GM12878 (cell line): Measurements from ENCODE around the gene MKRN1. TPM values are rescaled to one million over a fixed set of nuclear protein-coding genes. Genes with fewer than 3 reads are reported as not detected.
A peak's percentile ranks its signal among the peaks of the same experiment; 100 is the strongest.

Experiments used
- ATAC-seq: fragments of 200-7000 bp; cut with Tn5 transposase; 3 replicates; pipeline ENCODE4 v1.9.1; 2020; ENCODE audit warnings: mild to moderate bottlenecking, moderate library complexity
- Bru-seq: library from RNA; stranded (reverse); fragments of 400-500 nt; gene quantifications from one replicate; lab custom pipeline; 2021; lab: Mats Ljungman, UMichigan
- BruChase-seq, 2 experiments: library from RNA; stranded (reverse); fragments of 400-500 nt; gene quantifications; one replicate each; lab custom pipeline; 2021; lab: Mats Ljungman, UMichigan
- BruUV-seq: library from RNA; stranded (reverse); fragments of 400-500 nt; replicated peaks from 2 replicates; lab custom pipeline; 2021; lab: Mats Ljungman, UMichigan
- CTCF ChIA-PET: fragments of 300-600 bp; sonication (Branson Sonifier 250); formaldehyde crosslinking; extraction: SDS; loops from one replicate; lab custom pipeline; 2021; ENCODE audit warnings: inconsistent platforms; lab: Yijun Ruan, JAX
- POLR2A ChIA-PET: fragments of 350-600 bp; formaldehyde crosslinking; extraction: SDS; loops from one replicate; lab custom pipeline; 2021; ENCODE audit warnings: inconsistent platforms; lab: Charles Lee
- RAD21 ChIA-PET: fragments of 300-600 bp; sonication (Branson Sonifier 250); formaldehyde crosslinking; loops from one replicate; lab custom pipeline; 2023; ENCODE audit warnings: antibody characterized with exemption; ENCODE audit not compliant: unreplicated experiment; lab: Charles Lee
- SMC1A ChIA-PET: fragments of 300-600 bp; sonication (Branson Sonifier 250); formaldehyde crosslinking; loops from one replicate; lab custom pipeline; 2023; ENCODE audit not compliant: unreplicated experiment, uncharacterized antibody; lab: Charles Lee
- DNase-seq: peaks from one replicate; pipeline ENCODE4 v3.0.0-alpha.2; 2011; ENCODE audit warnings: low read depth, low spot score
- FAIRE-seq: peaks from 3 replicates; lab custom pipeline; 2011; peaks lifted over from hg19 to GRCh38; lab: Jason Lieb, UNC
- H2AFZ ChIP-seq: 2 replicates; pipeline ENCODE4 v1.6.0; 2011; ENCODE audit warnings: low read depth, low read length, control low read depth; ENCODE audit not compliant: control insufficient read depth
- H3K27ac ChIP-seq: 2 replicates; pipeline ENCODE4 v1.5.1; 2011; ENCODE audit warnings: control low read depth; ENCODE audit not compliant: control insufficient read depth, insufficient read depth
- H3K27me3 ChIP-seq, 2 experiments: replicated peaks in 1 of 2; 2 replicates each; pipeline versions ENCODE4 v1.6.0 to v1.6.1; 2011; ENCODE audit warnings: low read length in 1 of 2; ENCODE audit not compliant: control insufficient read depth in 2 of 2, insufficient read depth in 2 of 2
- H3K36me3 ChIP-seq, 2 experiments: 2 replicates each; pipeline ENCODE4 v1.5.1; 2011; ENCODE audit warnings: low read length in 1 of 2; ENCODE audit not compliant: control insufficient read depth in 2 of 2, insufficient read depth in 2 of 2
- H3K4me1 ChIP-seq: 2 replicates; pipeline ENCODE4 v1.6.1; 2011; ENCODE audit warnings: mild to moderate bottlenecking, low read length, moderate library complexity, mixed read lengths; ENCODE audit not compliant: control insufficient read depth, insufficient read depth
- H3K4me2 ChIP-seq: 2 replicates; pipeline ENCODE4 v1.6.0; 2011; ENCODE audit warnings: control low read depth; ENCODE audit not compliant: control insufficient read depth, insufficient read depth
- H3K4me3 ChIP-seq: fragments of 200-600 bp; sonication (generic); 2 replicates; pipeline ENCODE4 v1.5.1; 2016
- H3K79me2 ChIP-seq: 2 replicates; pipeline ENCODE4 v1.6.0; 2011; ENCODE audit warnings: low read length; ENCODE audit not compliant: control insufficient read depth, insufficient read depth
- H3K9ac ChIP-seq: 2 replicates; pipeline ENCODE4 v1.8.0; 2011; ENCODE audit warnings: low read length, control low read depth, mixed read lengths; ENCODE audit not compliant: control insufficient read depth, insufficient read depth
- H3K9me3 ChIP-seq: replicated peaks from 3 replicates; pipeline ENCODE4 v1.5.1; 2011; ENCODE audit warnings: mild to moderate bottlenecking, low read length; ENCODE audit not compliant: control insufficient read depth, insufficient read depth
- H4K20me1 ChIP-seq: 2 replicates; pipeline ENCODE4 v1.6.0; 2011; ENCODE audit not compliant: control insufficient read depth, insufficient read depth
- ATF3 ChIP-seq: IDR thresholded peaks from 2 replicates; pipeline ENCODE4 v1.6.1; 2011; ENCODE audit warnings: low read depth, mild to moderate bottlenecking, low read length, moderate library complexity, borderline replicate concordance; ENCODE audit errors: extremely low read depth
- BCL11A ChIP-seq: IDR thresholded peaks from 2 replicates; pipeline ENCODE4 v1.6.1; 2011; ENCODE audit warnings: low read depth, low read length
- CREM ChIP-seq: IDR thresholded peaks from 2 replicates; pipeline ENCODE4 v1.6.1; 2014; ENCODE audit warnings: antibody characterized with exemption, low read depth
- IRF4 ChIP-seq: IDR thresholded peaks from 2 replicates; pipeline ENCODE4 v1.6.1; 2011; ENCODE audit warnings: low read depth, low read length
- MLLT1 ChIP-seq: fragments of 450-650 bp; IDR thresholded peaks from 2 replicates; pipeline ENCODE4 v1.6.1; 2016; ENCODE audit warnings: mild to moderate bottlenecking
- NFYB ChIP-seq: IDR thresholded peaks from 2 replicates; pipeline ENCODE4 v1.6.1; 2011; ENCODE audit warnings: low read depth, mild to moderate bottlenecking, low read length, improper control_type of control experiment, moderate library complexity; ENCODE audit not compliant: insufficient read depth
- POLR2A ChIP-seq: IDR thresholded peaks from 2 replicates; pipeline ENCODE4 v1.6.1; 2011; ENCODE audit warnings: low read depth, mild to moderate bottlenecking, low read length
- SUPT20H ChIP-seq: IDR thresholded peaks from 2 replicates; pipeline ENCODE4 v1.6.1; 2011; ENCODE audit warnings: low read depth, mild to moderate bottlenecking, low read length, moderate library complexity, borderline replicate concordance; ENCODE audit not compliant: control insufficient read depth
- TBL1XR1 ChIP-seq: IDR thresholded peaks from 2 replicates; pipeline ENCODE4 v1.6.1; 2012; ENCODE audit warnings: low read depth, low read length, improper control_type of control experiment
- WRNIP1 ChIP-seq: IDR thresholded peaks from 2 replicates; pipeline ENCODE4 v1.6.1; 2011; ENCODE audit warnings: low read depth, low read length, improper control_type of control experiment, borderline replicate concordance
- YBX1 ChIP-seq: fragments of 450-650 bp; IDR thresholded peaks from 2 replicates; pipeline ENCODE4 v1.6.1; 2016; ENCODE audit warnings: antibody characterized with exemption
- ZZZ3 ChIP-seq: IDR thresholded peaks from 2 replicates; pipeline ENCODE4 v1.6.1; 2011; ENCODE audit warnings: low read depth; ENCODE audit not compliant: control insufficient read depth, insufficient read length
- WGBS: methylation state at CpG from one replicate; pipeline ENCODE4 v1.1.6; 2016; ENCODE audit warnings: low lambda C conversion rate; ENCODE audit not compliant: insufficient replicate concordance, insufficient coverage; ENCODE audit errors: missing lambda C conversion rate; 5-methylcytosine and 5-hydroxymethylcytosine counted together
- in situ Hi-C: fragments of 300-500 bp; cut with MboI; formaldehyde crosslinking; loops from 9 replicates; pipeline ENCODE4 v1.14.3; 2018; ENCODE audit warnings: mixed read lengths
- intact Hi-C: fragments of 100-400 bp; cut with micrococcal nuclease; formaldehyde crosslinking; loops from one replicate; pipeline ENCODE4 v1.14.2; 2022; ENCODE audit not compliant: unreplicated experiment
- long read RNA-seq, 2 experiments: library from polyadenylated mRNA; unstranded; transcript quantifications; one replicate each; pipeline ENCODE4 v2.0.0, GENCODE V29; 2019 to 2020
- polyA minus RNA-seq, 3 experiments: library from RNA; depleted of rRNA, polyadenylated mRNA; stranded (reverse); fragments of >200 nt; gene quantifications; 2 replicates each; pipeline ENCODE4 v1.2.3, GENCODE V29; 2011
- polyA plus RNA-seq, 11 experiments: library from polyadenylated mRNA; depleted of rRNA in 4 of 11; unstranded in 6 of 11; stranded (reverse) in 5 of 11; fragments of >200 nt; fragmentation: Nextera tagmentation in 4 of 11; fragmentation: Illumina TruSeq in 1 of 11; extraction: Ambion mirVana in 4 of 11; extraction: Trizol in 1 of 11; gene quantifications; 1 replicate in 1 of 11; 2 replicates in 10 of 11; pipeline versions ENCODE4 v1.2.1 to v1.2.3, GENCODE V29; 2011 to 2016; ENCODE audit warnings: inconsistent platforms in 2 of 11, missing spikeins in 2 of 11, low read depth in 1 of 11
- total RNA-seq, 4 experiments: library from RNA; depleted of rRNA in 3 of 4; stranded (reverse); fragments of >200 nt in 3 of 4; fragmentation: Illumina TruSeq in 1 of 4; extraction: Trizol in 1 of 4; gene quantifications; 2 replicates each; pipeline versions ENCODE4 v1.2.1 to v1.2.3, GENCODE V29; 2013 to 2021

MKRN1 gene
- total RNA-seq (2013; cell fraction: nucleolus; rRNA removed) = 61.8 and 65.8 TPM in 2 replicates
- total RNA-seq (2014; rRNA removed) (37.9 and 45.7 TPM in 2 replicates), total RNA-seq (2014; rRNA removed; fragmentation: Illumina TruSeq; extraction: Trizol) (55.1 and 55.3 TPM in 2 replicates), total RNA-seq (2021) (54.7 and 56.1 TPM in 2 replicates), polyA plus RNA-seq (2011; rRNA removed) (61.3 and 73.4 TPM in 2 replicates), polyA plus RNA-seq (2014; fragmentation: Illumina TruSeq; extraction: Trizol) (59.5 and 85.1 TPM in 2 replicates), polyA plus RNA-seq (2014; fragmentation: Nextera tagmentation; extraction: Ambion mirVana) (10 to 100 TPM; 19.1 to 23.8 TPM), polyA plus RNA-seq (2014; rRNA removed) (34.3 and 38.8 TPM in 2 replicates), polyA plus RNA-seq (2016; fragmentation: Nextera tagmentation; extraction: Ambion mirVana) (10 to 100 TPM; 50.0 to 51.2 TPM), polyA minus RNA-seq (2011; rRNA and poly(A)+ RNA removed) (72.7 and 76.1 TPM in 2 replicates), Bru-seq, nascent RNA (percentile 88 among the genes with signal in this experiment), BruChase-seq, experiment 1, labeled RNA remaining after a 6-hour chase (percentile 93 among the genes with signal in this experiment), BruChase-seq, experiment 2, labeled RNA remaining after a 2-hour chase (percentile 93 among the genes with signal in this experiment)
- polyA plus RNA-seq (2011; ENCODE audit: low read depth) = 52.2 TPM
- polyA plus RNA-seq (2011; cell fraction: cytosol; rRNA removed) = 46.5 and 52.2 TPM in 2 replicates
- 36.6 and 38.9 TPM in 2 replicates for polyA plus RNA-seq (2011; cell fraction: nucleus; rRNA removed)
- 60.7 and 69.3 TPM in 2 replicates for polyA plus RNA-seq (2012)
- 29.9 and 32.6 TPM in 2 replicates for polyA minus RNA-seq (2011; cell fraction: cytosol; rRNA and poly(A)+ RNA removed)
- polyA minus RNA-seq (2011; cell fraction: nucleus; rRNA and poly(A)+ RNA removed) = 18.9 and 27.7 TPM in 2 replicates
- long read RNA-seq, experiment 1, transcript MKRN1-201 (8 exons, 3,151 nt) = major isoform, 33 of 46 reads
- long read RNA-seq, experiment 1, transcript MKRN1-202 (5 exons, 1,601 nt) = minor isoform, 5 of 46 reads
- long read RNA-seq, experiment 1, partial matches to known transcripts = 1 of 46 reads
- long read RNA-seq, experiment 1, other reads (novel, unspliced or antisense) = 7 of 46 reads
- long read RNA-seq, experiment 2, transcript MKRN1-201 (8 exons, 3,151 nt) = minor isoform, 12 of 64 reads
- long read RNA-seq, experiment 2, transcript MKRN1-205 (4 exons, 583 nt) = major isoform, 15 of 64 reads
- long read RNA-seq, experiment 2, partial matches to known transcripts = 20 of 64 reads
- long read RNA-seq, experiment 2, other reads (novel, unspliced or antisense) = 16 of 64 reads

GRCh38 chr7:140479062-140479738 lies at the start of gene MKRN1:
MKRN1 (minus strand) TSS chr7:140479505; CDS start chr7:140479344, 161 bp downstream.
- Histone ChIP-seq H3K27ac (peak within 1 kb of the TSS; percentile 76), H3K27me3 (no peaks in the 10 kb centered on the region; a peak in 1 of 4 replicates), H3K4me2 (peak within 1 kb of the TSS; percentile 93), H3K4me1 (peaks cover 13% of the 10 kb centered on the region), H3K36me3 (no peaks in the 10 kb centered on the region), H3K9me3 (no peaks in the 10 kb centered on the region), H3K79me2 (peaks cover 42% of the 10 kb centered on the region), H3K4me3 (peak within 1 kb of the TSS; percentile 98), H3K9ac (peak within 1 kb of the TSS; percentile 82), H2AFZ (peak within 1 kb of the TSS; percentile 95), H4K20me1 (peaks cover 4% of the 10 kb centered on the region)
- FAIRE-seq = peak; percentile 92
- CTCF ChIA-PET = interaction anchor here (0.5 to 5.2 kb wide), 5 partner anchors 9 to 28 kb away, joined by 3 to 67 read pairs (median 5); no protein-coding TSS in a partner anchor
- RAD21 ChIA-PET = interaction anchor here (0.7 to 1.7 kb wide), 3 partner anchors 9 to 196 kb away, joined by 4 to 5 read pairs (median 4); no protein-coding TSS in a partner anchor
- in situ Hi-C loops (no loop called here), intact Hi-C loops (loop anchor here (5.0 kb wide), 2 partner anchors 302 to 533 kb away; partner anchors contain the start of genes KDM7A and MRPS33)
- SMC1A ChIA-PET = interaction anchor here (0.5 to 0.9 kb wide), 3 partner anchors 170 to 929 kb away, joined by 3 read pairs; no protein-coding TSS in a partner anchor
- DNase-seq = peak; percentile 83
- 2% methylated on average over 36 of the region's 71 CpGs for WGBS
- POLR2A ChIA-PET = interaction anchor here (1.4 kb wide), 1 partner anchor 9 kb away, joined by 4 read pairs; no protein-coding TSS in a partner anchor
- ATAC-seq = peak; percentile 96
- BruUV-seq = no TSS peak
- no peak for TF ChIP-seq YBX1
- TF ChIP-seq CREM = peak; percentile 72
- TF ChIP-seq BCL11A = no peak
- TF ChIP-seq WRNIP1 = 0 out of 2 replicates have a peak, but pooled peaks have one; percentile 38
- no peak for TF ChIP-seq MLLT1
- TF ChIP-seq IRF4 = no peak
- no peak for TF ChIP-seq SUPT20H
- no peak for TF ChIP-seq TBL1XR1
- peak; percentile 68; the same call in 1 of the 2 replicates for TF ChIP-seq NFYB
- no peak for TF ChIP-seq ZZZ3
- TF ChIP-seq POLR2A = peak; percentile 85
- no peak for TF ChIP-seq ATF3
